Measurements from ENCODE around the gene PXMP4. TPM values are rescaled to one million over a fixed set of nuclear protein-coding genes. Genes with fewer than 3 reads are reported as not detected.

Gene PXMP4
- polyA plus RNA-seq, 3 donors from 2014 or later: 6.8 to 16.6 (median 14.1) TPM

- H3K9me3 Mint-ChIP-seq: no peaks in the 10 kb centered on the region
- H3K27ac Mint-ChIP-seq: peak overlapping the region; percentile 82 to 94 (median 92)
- no peaks in the 10 kb centered on the region for H3K36me3 Mint-ChIP-seq
- peak; percentile 85 to 88 (median 88) for DNase-seq
- peaks cover 5 to 10% (median 7%) of the 10 kb centered on the region in 3 donors for H3K27me3 Mint-ChIP-seq (ENCODE audit: low read depth in 3 of 3)
- H3K4me3 Mint-ChIP-seq: peak overlapping the region; percentile 76 to 87 (median 85)
- H3K4me1 Mint-ChIP-seq: peaks cover 39 to 42% of the 10 kb centered on the region in 2 donors
Measured at GRCh38 chr20:33663161-33664084, 56.7 kb downstream of the PXMP4 start.

DNA sequence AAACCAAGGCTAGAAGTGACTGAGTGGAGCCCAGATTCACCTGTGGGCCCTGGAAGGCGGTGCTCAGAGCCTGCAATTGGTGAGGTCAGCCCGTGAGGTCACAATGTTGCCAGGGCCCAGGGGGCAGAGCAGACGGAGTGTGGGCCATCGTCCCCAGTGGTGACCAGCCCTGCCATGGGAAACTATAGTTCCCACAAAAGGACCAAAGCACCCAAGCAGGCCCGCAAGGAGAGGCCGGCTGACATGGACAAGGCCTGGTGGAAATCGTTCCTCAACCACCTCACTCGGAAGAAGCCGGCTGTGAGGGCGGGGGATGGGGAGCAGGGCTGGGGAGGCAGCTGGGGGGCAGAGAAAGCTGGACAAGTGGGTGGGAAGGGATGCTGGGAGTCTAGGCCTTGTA, 57.9 kb downstream of the PXMP4 start, which contains the start of gene C20orf144:
Gene C20orf144 (plus strand): TSS at position 156 of the 400 bp plus-strand sequence. CDS start 19 bp downstream, at position 175.
- peak within 1 kb of the TSS; percentile 76 to 87 (median 85) for H3K4me3 Mint-ChIP-seq
- H3K9me3 Mint-ChIP-seq: no peaks in the 10 kb centered on the region
- DNase-seq: no peak
- peaks cover 34 to 38% of the 10 kb centered on the region in 2 donors for H3K4me1 Mint-ChIP-seq
- H3K27me3 Mint-ChIP-seq (ENCODE audit: low read depth in 3 of 3): peaks cover 5 to 10% (median 7%) of the 10 kb centered on the region in 3 donors
- H3K36me3 Mint-ChIP-seq: no peaks in the 10 kb centered on the region
- peak within 1 kb of the TSS; percentile 82 to 92 (median 90) for H3K27ac Mint-ChIP-seq

DNA sequence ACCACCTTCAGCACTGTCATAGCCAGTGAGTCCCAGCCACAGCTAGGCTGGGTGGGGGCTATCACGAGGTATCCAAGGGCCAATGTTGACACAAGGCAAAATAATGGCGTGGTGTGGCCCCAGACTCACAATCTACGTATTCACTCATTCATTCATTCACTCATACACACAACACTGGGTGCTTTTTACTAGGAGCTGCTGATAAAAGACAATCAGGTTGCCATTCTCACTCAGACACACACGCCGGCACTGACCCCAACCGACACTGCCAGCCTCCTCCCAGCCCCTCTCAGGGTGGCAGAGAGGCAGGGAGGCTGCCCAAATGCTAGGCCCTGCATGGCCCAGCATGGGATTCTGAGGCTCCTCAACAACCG, 59.4 kb downstream of the PXMP4 start:
- H3K4me1 Mint-ChIP-seq: peaks cover 26% of the 10 kb centered on the region in 2 donors

GRCh38 chr20:33660035-33660684, 60.0 kb downstream of the PXMP4 start:
- peaks cover 3 to 7% (median 7%) of the 10 kb centered on the region in 3 donors for H3K27me3 Mint-ChIP-seq (ENCODE audit: low read depth in 3 of 3)
- no peak for DNase-seq
- no peaks in the 10 kb centered on the region for H3K36me3 Mint-ChIP-seq
- H3K9me3 Mint-ChIP-seq: no peaks in the 10 kb centered on the region
- no peak overlapping the region for H3K27ac Mint-ChIP-seq
- H3K4me3 Mint-ChIP-seq: no peak overlapping the region
- H3K4me1 Mint-ChIP-seq: peaks cover 21% of the 10 kb centered on the region in 2 donors

More for the DNA sequence above, 59.4 kb downstream of the PXMP4 start:
- no peak for DNase-seq
- Mint-ChIP-seq H3K4me3 (no peak overlapping the region), H3K36me3 (no peaks in the 10 kb centered on the region), H3K9me3 (no peaks in the 10 kb centered on the region), H3K27ac (peak overlapping the region in 1 of 6 donors; percentile 62), H3K27me3 (ENCODE audit: low read depth in 3 of 3) (peaks cover 3 to 7% (median 7%) of the 10 kb centered on the region in 3 donors)

GRCh38 chr20:33659341-33660034, 60.6 kb downstream of the PXMP4 start:
- Mint-ChIP-seq H3K27me3 (ENCODE audit: low read depth in 3 of 3) (peaks cover 3 to 7% (median 4%) of the 10 kb centered on the region in 3 donors), H3K36me3 (no peaks in the 10 kb centered on the region), H3K9me3 (no peaks in the 10 kb centered on the region), H3K4me1 (peaks cover 14 to 15% of the 10 kb centered on the region in 2 donors), H3K27ac (no peak overlapping the region), H3K4me3 (no peak overlapping the region)
- no peak for DNase-seq

- Mint-ChIP-seq H3K27ac (peak overlapping the region in 1 of 6 donors; percentile 49), H3K27me3 (ENCODE audit: low read depth in 3 of 3) (peaks cover 3 to 7% (median 4%) of the 10 kb centered on the region in 3 donors), H3K4me3 (no peak overlapping the region), H3K4me1 (peaks cover 9% of the 10 kb centered on the region in 2 donors), H3K36me3 (no peaks in the 10 kb centered on the region), H3K9me3 (no peaks in the 10 kb centered on the region)
- no peak for DNase-seq
Measured at GRCh38 chr20:33658929-33659328, 61.2 kb downstream of the PXMP4 start.

DNA sequence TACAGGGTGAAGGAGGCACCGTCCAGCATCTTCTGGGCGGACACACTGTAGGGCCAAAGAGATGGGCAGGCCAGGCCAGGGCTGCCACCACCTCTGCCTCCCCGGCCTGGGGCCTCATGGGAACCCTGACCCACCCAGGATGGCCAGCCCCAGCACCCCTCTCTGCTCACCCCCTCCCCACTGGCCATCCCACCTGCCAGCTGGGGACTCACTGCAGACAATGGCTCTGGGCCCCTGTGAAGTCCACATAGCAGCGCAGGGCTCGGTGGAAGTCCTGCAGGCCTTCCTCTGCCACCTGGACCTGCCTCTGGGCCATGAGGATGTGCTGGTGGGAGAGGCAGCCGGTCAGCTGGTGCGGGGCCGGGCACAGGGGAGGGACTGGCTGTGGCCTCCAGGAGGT, 61.6 kb downstream of the PXMP4 start:
- Mint-ChIP-seq H3K27me3 (ENCODE audit: low read depth in 3 of 3) (peaks cover 3 to 4% (median 4%) of the 10 kb centered on the region in 3 donors), H3K36me3 (no peaks in the 10 kb centered on the region), H3K9me3 (no peaks in the 10 kb centered on the region), H3K4me1 (peaks cover 7% of the 10 kb centered on the region in 2 donors), H3K4me3 (no peak overlapping the region), H3K27ac (no peak overlapping the region)
- no peak for DNase-seq

DNA sequence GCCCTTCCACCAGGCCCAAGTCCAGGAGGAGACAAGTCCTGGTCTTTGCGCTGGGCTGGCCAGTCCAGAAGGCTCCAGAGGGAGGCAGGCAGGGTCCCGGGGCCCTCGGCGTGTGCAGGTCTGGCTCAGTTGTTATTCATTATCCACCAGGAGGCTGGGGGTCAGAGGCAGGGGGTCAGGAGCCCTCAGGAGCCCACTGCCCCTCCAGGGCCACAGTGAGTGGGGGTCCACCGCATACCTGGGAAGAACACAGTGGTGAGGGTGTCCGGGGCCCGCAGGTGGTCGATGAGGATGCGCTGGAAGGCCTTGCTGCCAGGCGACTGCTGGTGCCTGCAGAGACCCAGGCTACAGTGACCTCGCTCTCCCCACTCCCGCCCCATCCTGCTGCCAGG, 62.4 kb downstream of the PXMP4 start:
- Mint-ChIP-seq H3K4me3 (no peak overlapping the region), H3K9me3 (no peaks in the 10 kb centered on the region), H3K4me1 (peaks cover 3% of the 10 kb centered on the region in 2 donors), H3K27ac (no peak overlapping the region), H3K36me3 (no peaks in the 10 kb centered on the region), H3K27me3 (ENCODE audit: low read depth in 3 of 3) (peaks cover 1 to 4% (median 3%) of the 10 kb centered on the region in 3 donors)
- DNase-seq: no peak

GRCh38 chr20:33656783-33657703, 63.1 kb downstream of the PXMP4 start:
- Mint-ChIP-seq H3K4me1 (no peaks in the 10 kb centered on the region), H3K27ac (no peak overlapping the region), H3K27me3 (ENCODE audit: low read depth in 3 of 3) (peaks cover 0 to 4% (median 2%) of the 10 kb centered on the region in 3 donors), H3K9me3 (no peaks in the 10 kb centered on the region), H3K36me3 (no peaks in the 10 kb centered on the region), H3K4me3 (no peak overlapping the region)
- no peak for DNase-seq

GRCh38 chr20:33656010-33656782, 63.9 kb downstream of the PXMP4 start:
- H3K9me3 Mint-ChIP-seq: no peaks in the 10 kb centered on the region
- H3K27ac Mint-ChIP-seq: no peak overlapping the region
- H3K4me1 Mint-ChIP-seq: no peaks in the 10 kb centered on the region
- DNase-seq: no peak
- peaks cover 0 to 4% (median 0%) of the 10 kb centered on the region in 3 donors for H3K27me3 Mint-ChIP-seq (ENCODE audit: low read depth in 3 of 3)
- H3K36me3 Mint-ChIP-seq: no peaks in the 10 kb centered on the region
- no peak overlapping the region for H3K4me3 Mint-ChIP-seq

- peaks cover 0 to 4% (median 0%) of the 10 kb centered on the region in 3 donors for H3K27me3 Mint-ChIP-seq (ENCODE audit: low read depth in 3 of 3)
- DNase-seq: no peak
- H3K9me3 Mint-ChIP-seq: no peaks in the 10 kb centered on the region
- no peak overlapping the region for H3K4me3 Mint-ChIP-seq
- no peaks in the 10 kb centered on the region for H3K36me3 Mint-ChIP-seq
- H3K27ac Mint-ChIP-seq: no peak overlapping the region
- no peaks in the 10 kb centered on the region for H3K4me1 Mint-ChIP-seq
Measured at GRCh38 chr20:33655164-33655563, 64.9 kb downstream of the PXMP4 start.

GRCh38 chr20:33654680-33655161, 65.4 kb downstream of the PXMP4 start:
- Mint-ChIP-seq H3K9me3 (no peaks in the 10 kb centered on the region), H3K36me3 (no peaks in the 10 kb centered on the region), H3K27me3 (ENCODE audit: low read depth in 3 of 3) (peaks cover 0 to 4% (median 0%) of the 10 kb centered on the region in 3 donors), H3K4me3 (no peak overlapping the region), H3K4me1 (peaks cover 2 to 3% of the 10 kb centered on the region in 2 donors), H3K27ac (no peak overlapping the region)
- no peak for DNase-seq

Measured in immature natural killer cell (primary cell).